ENCODE measurements around the gene TMEM52.

DNA sequence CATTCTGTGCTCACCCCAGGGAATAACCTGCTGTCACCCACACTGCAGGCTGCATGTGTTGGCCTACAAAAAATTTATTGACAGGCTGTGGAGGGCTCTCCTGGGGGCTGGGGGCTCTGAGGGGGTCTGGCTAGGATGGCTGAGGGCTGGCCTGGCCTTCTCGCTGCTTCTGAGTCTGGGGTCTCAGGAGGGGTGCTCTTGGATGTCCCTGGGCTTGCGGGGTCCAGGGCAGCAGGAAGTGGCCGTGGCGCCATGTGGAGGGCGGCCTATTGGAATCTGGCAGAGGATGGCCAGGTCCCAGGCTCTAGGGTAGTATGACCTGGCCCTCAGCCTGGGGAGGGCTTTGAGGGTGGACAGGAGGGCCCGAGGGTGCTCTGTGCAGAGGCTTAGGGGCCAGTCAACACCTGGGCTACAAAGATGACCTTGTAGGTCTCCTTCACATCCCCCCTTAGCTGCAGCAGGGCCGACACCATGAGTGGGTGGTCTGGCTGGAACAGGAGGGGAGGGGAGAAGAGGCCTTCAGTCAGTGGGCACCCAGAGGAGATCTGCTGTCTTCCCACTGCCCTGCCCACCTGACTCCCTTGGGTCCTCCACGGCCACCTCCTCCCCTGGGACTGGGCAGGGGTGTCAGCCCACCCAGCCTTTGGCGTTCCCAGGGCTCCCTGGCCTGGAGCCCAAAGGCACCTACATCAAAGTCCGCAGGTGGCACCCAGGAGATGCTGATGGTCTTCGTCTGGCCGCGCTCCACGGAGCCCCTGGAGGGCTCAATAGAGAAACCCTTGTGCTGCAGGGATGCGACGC, 3.0 kb upstream of the TMEM52 start:
- no peak for TF ChIP-seq CTCF (conservative IDR thresholded peaks at IDR 0.05; ENCODE audit: low read length)
- TF ChIP-seq EZH2phosphoT487 (IDR thresholded peaks at IDR 0.05; ENCODE audit: borderline replicate concordance, low read depth, low read length), result no peak
